Measurements from ENCODE around the gene GDF11.

GRCh38 chr12:55733858-55734257 is 9.1 kb upstream of the GDF11 start:
- TF ChIP-seq POLR2A (IDR thresholded peaks at IDR 0.05) (no peak), CTCF (IDR thresholded peaks at IDR 0.05) (no peak)
